CD4-positive, alpha-beta T cell treated with Interleukin-6 at 100 ng/mL for 8 hours (primary cell): ENCODE measurements around the gene ASTE1.
"Not testable (repeated sequence)": the region's sequence is repeated elsewhere in the genome, so short reads cannot be mapped to it uniquely, and the experiment has no call there.

Source experiments
- DNase-seq: peaks from one replicate; pipeline ENCODE4 v3.0.0-alpha.2; 2020; ENCODE audit warnings: mixed read lengths, low spot score

Gene ASTE1

DNA sequence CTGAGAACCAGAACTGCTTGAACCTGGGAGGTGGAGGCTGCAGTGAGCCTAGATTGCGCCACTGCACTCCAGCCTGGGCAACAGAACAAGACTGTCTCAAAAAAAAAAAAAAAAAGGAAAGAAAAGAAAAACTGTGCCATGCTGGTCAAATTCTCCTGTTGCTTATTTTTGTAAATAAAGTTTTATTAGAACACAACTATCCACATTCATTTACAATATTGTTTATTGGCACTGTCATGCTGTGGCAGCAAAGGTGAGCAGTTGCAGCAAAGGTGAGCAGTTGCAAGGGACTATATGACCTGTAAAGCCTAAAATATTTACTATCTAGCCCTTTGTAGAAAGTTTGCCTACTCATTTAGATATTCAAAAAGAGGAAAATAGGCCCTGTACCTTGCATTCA lies 18.3 kb downstream of the ASTE1 start:
- DNase-seq = no peak

DNA sequence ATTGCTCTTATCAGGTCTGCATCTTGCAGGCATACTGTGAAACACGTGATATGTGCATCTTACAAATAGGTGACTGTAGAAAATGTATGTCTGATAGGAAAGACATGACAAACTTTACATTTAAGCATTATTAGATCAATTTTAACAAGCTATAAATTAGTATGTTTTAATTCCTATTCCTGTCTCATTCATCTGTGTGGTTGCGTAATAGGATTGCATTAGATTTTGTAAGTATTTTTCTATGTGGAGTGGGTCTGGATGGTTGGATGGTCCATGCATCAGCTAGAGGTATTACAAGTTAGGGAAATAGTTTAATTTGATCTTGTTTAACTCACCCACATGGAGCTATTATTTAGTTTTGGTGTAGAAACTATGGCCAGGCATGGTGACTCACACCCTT lies 18.8 kb downstream of the ASTE1 start:
- DNase-seq = no peak

DNA sequence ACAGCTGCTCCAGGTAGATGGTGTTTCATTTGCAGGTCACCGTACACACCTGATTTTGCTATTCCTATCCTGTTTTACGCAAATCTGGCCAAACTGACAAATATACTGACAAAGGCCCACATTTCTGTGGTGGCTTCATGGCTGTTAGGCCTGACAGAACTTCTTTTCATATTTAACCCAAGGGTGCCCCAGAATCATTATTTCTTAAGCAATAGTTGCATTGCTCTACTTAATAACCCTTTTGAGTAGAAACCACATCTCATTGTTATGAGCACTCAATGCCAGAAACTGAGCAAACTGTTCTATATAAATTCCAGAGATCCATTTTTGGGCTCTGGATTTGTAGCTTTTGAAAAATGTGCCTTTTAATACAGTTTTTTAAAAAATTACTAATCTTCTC lies 19.4 kb downstream of the ASTE1 start:
- no peak for DNase-seq

DNA sequence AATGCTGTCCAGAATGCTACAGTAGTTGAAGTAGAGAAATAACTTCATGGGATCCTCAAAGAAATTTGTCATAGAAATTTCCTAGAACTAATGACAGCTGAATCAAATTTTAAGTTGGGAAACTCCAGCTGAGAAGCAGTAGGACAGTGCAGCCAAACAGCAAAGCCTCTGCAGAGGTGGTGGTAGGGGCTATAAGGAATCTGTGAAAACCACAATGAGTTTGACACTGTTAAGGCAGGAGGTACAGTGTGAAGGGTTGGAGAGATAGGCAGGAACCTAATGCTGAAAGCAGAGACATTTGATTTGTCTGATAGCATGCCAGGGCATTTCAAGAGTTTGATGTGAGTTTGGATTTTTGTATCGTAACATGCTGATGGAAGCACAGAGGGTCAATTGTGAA lies 22.0 kb downstream of the ASTE1 start:
- no peak for DNase-seq

GRCh38 chr3:131001071-131001470 lies 25.6 kb downstream of the ASTE1 start:
- DNase-seq = no peak

GRCh38 chr3:130997289-130997688 lies 29.3 kb downstream of the ASTE1 start:
- DNase-seq = no peak

- DNase-seq = no peak
Observed at GRCh38 chr3:130992344-130992743, 34.3 kb downstream of the ASTE1 start.

- no peak for DNase-seq
Observed at GRCh38 chr3:130991126-130991525, 35.5 kb downstream of the ASTE1 start.

DNA sequence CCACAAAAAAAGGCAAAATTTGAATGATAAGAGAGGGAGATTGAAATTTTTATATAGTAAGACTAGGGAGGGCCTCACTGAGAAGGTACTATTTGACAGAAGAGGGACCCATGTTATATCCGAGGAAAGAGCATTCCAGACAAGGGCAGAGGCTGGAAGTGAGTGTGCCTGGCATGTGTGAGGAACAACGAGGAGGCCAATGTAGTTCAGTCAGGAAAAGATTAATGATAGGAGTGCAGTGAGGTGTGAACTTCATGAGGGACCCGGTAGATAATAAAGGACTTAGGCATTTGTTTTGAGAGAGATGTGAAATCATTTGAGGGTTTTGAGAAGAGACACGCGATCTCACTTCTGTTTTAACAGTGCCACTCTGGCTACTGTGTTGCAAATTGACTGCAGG lies 36.3 kb downstream of the ASTE1 start:
- no peak for DNase-seq

DNA sequence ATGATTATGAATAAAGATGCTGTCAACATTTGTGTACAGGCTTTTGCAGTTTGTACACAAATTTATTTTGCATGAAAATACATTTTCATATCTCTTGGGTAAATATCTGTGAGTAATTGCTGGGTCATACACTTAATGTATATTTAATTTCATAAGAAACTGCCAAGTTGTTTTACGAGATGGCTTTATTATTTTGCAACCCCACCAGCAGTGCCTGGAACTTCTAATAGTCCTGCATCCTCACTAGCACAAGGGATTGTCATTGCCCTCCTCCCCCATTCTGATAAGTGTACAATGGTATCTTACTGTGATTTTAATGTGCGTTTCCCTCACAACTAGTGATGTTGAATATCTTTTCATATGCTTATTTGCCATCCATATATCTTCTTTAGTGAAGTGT lies 45.2 kb downstream of the ASTE1 start:
- no peak for DNase-seq

DNA sequence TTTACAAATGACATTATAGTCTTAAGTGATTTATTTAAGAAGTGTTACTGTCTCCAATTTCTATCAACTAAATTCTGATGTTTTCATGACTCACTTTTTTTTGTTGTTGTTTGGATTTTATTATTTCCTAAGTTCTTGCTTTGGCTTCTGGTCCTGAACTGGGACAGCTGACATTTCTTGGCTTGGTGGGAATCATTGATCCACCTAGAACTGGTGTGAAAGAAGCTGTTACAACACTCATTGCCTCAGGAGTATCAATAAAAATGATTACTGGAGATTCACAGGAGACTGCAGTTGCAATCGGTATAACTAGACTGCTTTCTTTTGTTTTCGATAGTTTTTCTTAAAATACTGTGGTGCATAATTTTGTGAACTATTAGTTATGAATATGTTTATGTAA lies 47.5 kb downstream of the ASTE1 start:
- no peak for DNase-seq

GRCh38 chr3:130976706-130977105 lies 49.9 kb downstream of the ASTE1 start:
- no peak for DNase-seq

- no peak for DNase-seq
Observed at GRCh38 chr3:130975251-130975650, 51.4 kb downstream of the ASTE1 start.

- DNase-seq = no peak
Observed at GRCh38 chr3:130974201-130974600, 52.4 kb downstream of the ASTE1 start.

- DNase-seq = no peak
Observed at GRCh38 chr3:130973406-130973805, 53.2 kb downstream of the ASTE1 start.

DNA sequence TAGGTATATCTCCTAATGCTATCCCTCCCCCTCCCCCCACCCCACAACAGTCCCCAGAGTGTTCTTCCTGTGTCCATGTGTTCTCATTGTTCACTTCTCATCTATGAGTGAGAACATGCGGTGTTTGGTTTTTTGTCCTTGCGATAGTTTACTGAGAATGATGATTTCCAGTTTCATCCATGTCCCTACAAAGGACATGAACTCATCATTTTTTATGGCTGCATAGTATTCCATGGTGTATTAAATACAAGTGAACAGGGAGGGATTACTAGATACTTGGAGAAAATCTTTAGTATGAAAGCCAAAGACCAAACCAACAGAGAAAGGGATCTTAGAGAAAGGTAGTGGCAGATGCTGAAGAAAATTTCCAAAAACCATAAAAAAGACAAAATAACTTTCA lies 54.0 kb downstream of the ASTE1 start:
- not testable (repeated sequence) for DNase-seq

DNA sequence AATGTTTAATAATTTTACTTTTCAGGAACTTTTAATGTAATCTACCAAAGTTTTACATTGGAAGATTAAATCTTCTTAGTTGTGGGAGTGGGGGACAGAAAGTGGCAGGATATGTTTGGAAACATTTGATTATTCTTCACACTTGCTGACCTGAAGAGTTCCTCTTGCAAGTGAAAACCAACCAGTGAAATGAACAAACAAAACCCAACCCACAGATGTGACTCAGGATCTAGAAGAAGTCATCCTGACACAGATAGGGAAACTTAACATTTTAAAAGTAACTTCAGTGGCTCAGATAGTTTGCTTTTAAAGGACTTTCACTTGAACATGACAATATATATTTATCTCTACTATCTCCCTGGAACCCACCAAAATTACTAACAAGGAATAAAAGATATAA lies 55.4 kb downstream of the ASTE1 start:
- no peak for DNase-seq

- DNase-seq = no peak
Observed at GRCh38 chr3:130969621-130970020, 57.0 kb downstream of the ASTE1 start.

- DNase-seq = no peak
Observed at GRCh38 chr3:130968221-130968620, 58.4 kb downstream of the ASTE1 start.

DNA sequence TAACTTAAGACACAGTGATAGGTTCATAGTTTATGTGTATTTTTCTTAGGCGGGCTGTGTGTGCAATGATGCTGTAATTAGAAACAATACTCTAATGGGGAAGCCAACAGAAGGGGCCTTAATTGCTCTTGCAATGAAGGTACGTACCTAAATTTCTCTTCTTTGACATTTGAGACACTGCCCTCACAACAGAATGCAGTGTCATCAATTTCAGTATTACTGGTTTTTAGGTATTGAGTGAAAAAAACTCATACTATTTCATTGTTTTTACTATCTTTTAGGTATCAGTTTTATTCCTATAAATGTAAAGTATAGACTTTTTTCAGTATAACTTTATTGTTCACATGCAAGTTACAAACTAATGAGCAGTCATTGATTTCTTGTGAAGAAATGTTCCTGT lies 59.3 kb downstream of the ASTE1 start:
- DNase-seq = no peak

DNA sequence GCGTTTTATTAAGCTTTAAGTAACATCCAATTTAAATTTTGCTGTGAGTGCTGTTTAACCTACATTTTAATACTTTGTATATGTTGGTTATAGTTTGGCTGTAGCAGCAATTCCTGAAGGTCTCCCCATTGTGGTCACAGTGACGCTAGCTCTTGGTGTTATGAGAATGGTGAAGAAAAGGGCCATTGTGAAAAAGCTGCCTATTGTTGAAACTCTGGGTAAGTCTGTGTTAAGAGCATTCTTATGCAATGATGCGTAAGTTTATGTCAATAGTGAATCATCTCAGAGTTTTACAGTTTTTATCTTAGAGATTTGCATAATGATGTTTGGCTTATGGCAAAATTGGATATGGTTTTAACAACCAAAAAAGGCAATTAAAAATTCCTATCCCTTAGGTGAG lies 62.7 kb downstream of the ASTE1 start:
- DNase-seq = no peak
